ENCODE data around the gene FBXL3.

GRCh38 chr13:76976490-76976889 lies 50.5 kb downstream of the FBXL3 start:
- TF ChIP-seq CTCF (IDR thresholded peaks at IDR 0.05) (no peak), POLR2A (IDR thresholded peaks at IDR 0.05) (no peak)

All from esophagus squamous epithelium (tissue), 4 donors.